Right atrium auricular region (tissue), 2 donors: Measurements from ENCODE around the gene ALOX15. TPM values are rescaled to one million over a fixed set of nuclear protein-coding genes. Genes with fewer than 3 reads are reported as not detected.
"Not testable (repeated sequence)": the region's sequence is repeated elsewhere in the genome, so short reads cannot be mapped to it uniquely, and the experiment has no call there.

ENCODE experiments used
- DNase-seq: peaks from one replicate; pipeline ENCODE4 v3.0.0-alpha.2; 2019; ENCODE audit warnings: low spot score
- H3K27ac ChIP-seq, 2 donors: fragments of 200-600 bp; sonication (generic); 1 replicate in 1 of 2; 2 replicates in 1 of 2; pipeline ENCODE4 v1.5.1; 2016 to 2019
- H3K27me3 ChIP-seq, 2 donors: fragments of 200-600 bp; sonication (generic); one replicate each; pipeline versions ENCODE4 v1.5.1 to v1.6.0; 2017 to 2019
- H3K36me3 ChIP-seq: fragments of 200-600 bp; sonication (generic); one replicate; pipeline ENCODE4 v1.5.1; 2016
- H3K4me1 ChIP-seq, 2 donors: fragments of 200-600 bp; sonication (generic); one replicate each; pipeline versions ENCODE4 v1.5.1 to v1.6.0; 2017 to 2019
- H3K4me3 ChIP-seq, 2 donors: fragments of 200-600 bp; sonication (generic); 1 replicate in 1 of 2; 2 replicates in 1 of 2; pipeline ENCODE4 v1.5.1; 2017 to 2019; ENCODE audit warnings: mild to moderate bottlenecking in 1 of 2, moderate library complexity in 1 of 2
- H3K9me3 ChIP-seq, 2 donors: fragments of 200-600 bp; sonication (generic); one replicate each; pipeline ENCODE4 v1.5.1; 2019
- CTCF ChIP-seq, 2 donors: fragments of 200-600 bp; sonication (generic); IDR thresholded peaks; one replicate each; pipeline ENCODE4 v1.5.1; 2019; ENCODE audit warnings: antibody characterized with exemption in 2 of 2
- total RNA-seq, 2 donors: library from RNA; depleted of rRNA; stranded (reverse); fragments of >200 nt; gene quantifications; one replicate each; pipeline ENCODE4 v1.1.0, GENCODE V29; 2016

The ALOX15 gene
- total RNA-seq, 2 donors from 2014 or later, result 16.9 to 65.0 TPM

DNA sequence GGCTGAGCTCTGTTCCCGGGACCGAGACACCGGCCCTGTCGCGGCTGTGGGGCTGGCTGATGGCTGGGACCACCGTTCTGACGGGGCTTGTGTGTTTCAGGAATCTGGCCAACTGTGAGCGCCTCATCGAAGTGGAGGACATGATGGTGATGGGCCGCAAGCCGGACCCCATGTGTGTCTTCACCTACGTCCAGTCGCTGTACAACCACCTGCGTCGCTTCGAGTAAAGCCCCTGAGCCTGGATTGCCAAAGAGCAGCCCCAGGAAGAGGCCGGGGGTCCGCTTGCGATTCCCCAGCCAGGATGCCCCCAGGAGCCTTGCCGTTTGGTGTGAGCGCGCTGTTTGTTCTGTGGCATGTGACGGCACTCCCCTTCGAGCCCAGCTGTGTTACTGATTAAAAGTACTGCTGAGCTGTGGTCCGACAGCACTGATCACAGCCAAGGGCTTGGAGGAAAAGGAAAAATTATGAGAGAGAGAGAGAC, 34.2 kb downstream of the ALOX15 start:
- no peak for TF ChIP-seq CTCF (IDR thresholded peaks at IDR 0.05)
- DNase-seq, result no peak
- Histone ChIP-seq H3K4me3 (no peak overlapping the region), H3K4me1 (peaks cover 0 to 38% of the 10 kb centered on the region in 2 donors), H3K27ac (peak overlapping the region; percentile 24 to 56), H3K36me3 (no peaks in the 10 kb centered on the region), H3K9me3 (no peaks in the 10 kb centered on the region), H3K27me3 (no peaks in the 10 kb centered on the region)

DNA sequence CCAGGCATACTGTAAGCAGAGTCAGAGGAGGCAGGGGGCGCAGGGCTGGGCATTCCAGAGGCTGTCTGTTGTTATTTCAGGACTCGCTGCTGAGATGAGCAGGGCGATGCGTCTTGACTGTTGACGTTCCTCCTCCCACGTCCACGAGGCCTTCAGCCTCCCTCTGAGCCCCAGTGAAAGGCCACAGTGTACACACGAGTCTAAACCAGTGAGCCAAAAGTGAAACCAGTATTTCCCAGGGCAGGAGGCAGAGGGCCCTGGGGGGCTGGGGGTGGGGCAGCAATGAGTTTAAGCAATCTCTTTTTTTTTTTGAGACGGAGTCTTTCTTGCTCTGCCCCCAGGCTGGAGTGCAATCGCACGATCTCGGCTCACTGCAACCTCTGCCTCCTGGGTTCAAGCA, 35.7 kb downstream of the ALOX15 start:
- TF ChIP-seq CTCF (IDR thresholded peaks at IDR 0.05), result no peak
- no peaks in the 10 kb centered on the region for H3K9me3 ChIP-seq
- no peak for DNase-seq
- peak overlapping the region in 1 of 2 donors; percentile 15 for H3K27ac ChIP-seq
- H3K36me3 ChIP-seq, result no peaks in the 10 kb centered on the region
- H3K4me1 ChIP-seq, result peaks cover 0 to 38% of the 10 kb centered on the region in 2 donors
- no peaks in the 10 kb centered on the region for H3K27me3 ChIP-seq
- H3K4me3 ChIP-seq, result no peak overlapping the region

DNA sequence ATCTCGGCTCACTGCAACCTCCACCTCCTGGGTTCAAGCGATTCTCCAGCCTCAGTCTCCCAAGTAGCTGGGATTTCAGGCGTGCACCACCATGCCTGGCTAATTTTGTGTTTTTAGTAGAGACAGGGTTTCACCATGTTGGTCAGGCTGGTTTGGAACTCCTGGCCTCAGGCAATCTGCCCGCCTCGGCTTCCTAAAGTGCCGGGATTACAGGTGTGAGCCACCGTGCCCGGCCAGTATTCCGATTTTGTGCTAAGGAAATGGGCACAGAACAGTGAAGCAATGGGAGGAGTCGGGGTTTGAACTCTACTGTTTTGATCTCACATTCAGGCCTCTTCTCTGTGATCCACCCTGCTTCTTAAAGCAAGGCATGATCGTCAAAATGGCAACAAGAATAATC, 36.7 kb downstream of the ALOX15 start:
- not testable (repeated sequence) for DNase-seq, H3K36me3 ChIP-seq, H3K9me3 ChIP-seq, H3K27me3 ChIP-seq, H3K4me3 ChIP-seq
- Histone ChIP-seq H3K4me1 (peaks cover 0 to 47% of the 10 kb centered on the region in 2 donors), H3K27ac (peak overlapping the region; percentile 36 to 74)

- peak; percentile 79 for DNase-seq
- no peak for TF ChIP-seq CTCF (IDR thresholded peaks at IDR 0.05)
Observed at GRCh38 chr17:4604111-4604644, 37.3 kb downstream of the ALOX15 start.

DNA sequence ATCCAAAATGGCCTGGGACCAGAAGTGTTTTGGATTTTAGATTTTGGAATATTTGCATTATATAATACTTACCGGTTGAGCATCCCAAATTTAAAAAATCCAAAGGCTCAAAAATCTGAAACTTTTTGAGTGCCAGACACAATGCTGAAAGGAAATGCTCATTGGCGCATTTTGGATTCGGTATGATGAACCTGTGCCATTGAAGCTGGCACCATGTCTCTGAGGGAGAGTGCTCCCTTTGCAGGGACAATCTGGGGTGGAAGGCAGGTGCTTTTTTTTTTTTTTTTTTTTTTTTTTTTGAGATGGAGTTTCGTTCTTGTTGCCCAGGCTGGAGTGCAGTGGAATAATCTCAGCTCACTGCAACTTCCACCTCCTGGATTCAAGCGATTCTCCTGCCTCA, 39.4 kb downstream of the ALOX15 start:
- Histone ChIP-seq H3K27ac (no peak overlapping the region), H3K9me3 (no peaks in the 10 kb centered on the region), H3K4me1 (peaks cover 0 to 53% of the 10 kb centered on the region in 2 donors), H3K27me3 (no peaks in the 10 kb centered on the region), H3K36me3 (no peaks in the 10 kb centered on the region), H3K4me3 (no peak overlapping the region)
- no peak for DNase-seq
- TF ChIP-seq CTCF (IDR thresholded peaks at IDR 0.05), result no peak

More at GRCh38 chr17:4604111-4604644, 37.3 kb downstream of the ALOX15 start:
- Histone ChIP-seq H3K9me3 (no peaks in the 10 kb centered on the region), H3K27me3 (no peaks in the 10 kb centered on the region), H3K27ac (peak overlapping the region; percentile 36 to 74), H3K36me3 (no peaks in the 10 kb centered on the region), H3K4me1 (peaks cover 0 to 53% of the 10 kb centered on the region in 2 donors), H3K4me3 (no peak overlapping the region)

GRCh38 chr17:4601326-4601725, 40.2 kb downstream of the ALOX15 start:
- Histone ChIP-seq H3K27me3 (no peaks in the 10 kb centered on the region), H3K4me1 (peaks cover 0 to 51% of the 10 kb centered on the region in 2 donors), H3K9me3 (no peaks in the 10 kb centered on the region), H3K27ac (peak overlapping the region; percentile 75 to 85), H3K4me3 (no peak overlapping the region), H3K36me3 (no peaks in the 10 kb centered on the region)
- no peak for TF ChIP-seq CTCF (IDR thresholded peaks at IDR 0.05)
- DNase-seq, result no peak
